ENCODE results near the gene OR1B1.

- TF ChIP-seq POLR2A (IDR thresholded peaks at IDR 0.05) = no peak
- TF ChIP-seq, protein P1, sequence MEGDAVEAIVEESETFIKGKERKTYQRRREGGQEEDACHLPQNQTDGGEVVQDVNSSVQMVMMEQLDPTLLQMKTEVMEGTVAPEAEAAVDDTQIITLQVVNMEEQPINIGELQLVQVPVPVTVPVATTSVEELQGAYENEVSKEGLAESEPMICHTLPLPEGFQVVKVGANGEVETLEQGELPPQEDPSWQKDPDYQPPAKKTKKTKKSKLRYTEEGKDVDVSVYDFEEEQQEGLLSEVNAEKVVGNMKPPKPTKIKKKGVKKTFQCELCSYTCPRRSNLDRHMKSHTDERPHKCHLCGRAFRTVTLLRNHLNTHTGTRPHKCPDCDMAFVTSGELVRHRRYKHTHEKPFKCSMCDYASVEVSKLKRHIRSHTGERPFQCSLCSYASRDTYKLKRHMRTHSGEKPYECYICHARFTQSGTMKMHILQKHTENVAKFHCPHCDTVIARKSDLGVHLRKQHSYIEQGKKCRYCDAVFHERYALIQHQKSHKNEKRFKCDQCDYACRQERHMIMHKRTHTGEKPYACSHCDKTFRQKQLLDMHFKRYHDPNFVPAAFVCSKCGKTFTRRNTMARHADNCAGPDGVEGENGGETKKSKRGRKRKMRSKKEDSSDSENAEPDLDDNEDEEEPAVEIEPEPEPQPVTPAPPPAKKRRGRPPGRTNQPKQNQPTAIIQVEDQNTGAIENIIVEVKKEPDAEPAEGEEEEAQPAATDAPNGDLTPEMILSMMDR (IDR thresholded peaks at IDR 0.05) = no peak
Measured at GRCh38 chr9:122579874-122580273, 77.6 kb downstream of the OR1B1 start.

All from heart left ventricle (tissue), 13 donors.